IMR-90 (cell line): ENCODE results near the gene MT1G. TPM values are rescaled to one million over a fixed set of nuclear protein-coding genes. Genes with fewer than 3 reads are reported as not detected.
"Not testable (repeated sequence)": the region's sequence is repeated elsewhere in the genome, so short reads cannot be mapped to it uniquely, and the experiment has no call there.

Experiments
- ATAC-seq: fragments of 200-7000 bp; cut with Tn5 transposase; 2 replicates; pipeline ENCODE4 v1.9.1; 2020; ENCODE audit warnings: low read depth, mild to moderate bottlenecking, moderate library complexity
- BruUV-seq: library from RNA; stranded (reverse); fragments of 400-500 nt; replicated peaks from 2 replicates; lab custom pipeline; 2021; lab: Mats Ljungman, UMichigan
- CTCF ChIA-PET: fragments of 300-600 bp; formaldehyde crosslinking; extraction: SDS; loops from one replicate; lab custom pipeline; 2021; ENCODE audit warnings: antibody characterized with exemption; lab: Yijun Ruan, JAX
- POLR2A ChIA-PET: fragments of 300-600 bp; sonication (Branson Sonifier 250); formaldehyde crosslinking; loops from one replicate; lab custom pipeline; 2022; ENCODE audit warnings: antibody characterized with exemption; ENCODE audit not compliant: unreplicated experiment; lab: Charles Lee
- DNase-seq: peaks from one replicate; pipeline ENCODE4 v3.0.0; 2013
- H2AFZ ChIP-seq: replicated peaks from 2 replicates; pipeline ENCODE3; 2013; ENCODE audit warnings: low read length, mild to moderate bottlenecking; ENCODE audit not compliant: poor library complexity
- H2AK5ac ChIP-seq: 2 replicates; pipeline ENCODE4 v1.6.1; 2013; ENCODE audit warnings: low read depth, low read length, inconsistent platforms
- H2AK9ac ChIP-seq: replicated peaks from 2 replicates; pipeline ENCODE3; 2013; ENCODE audit warnings: mild to moderate bottlenecking, low read depth, low read length, moderate library complexity; ENCODE audit not compliant: poor library complexity
- H2BK120ac ChIP-seq: 2 replicates; pipeline ENCODE4 v1.6.1; 2013; ENCODE audit warnings: low read depth, low read length, inconsistent platforms
- H2BK15ac ChIP-seq: 3 replicates; pipeline ENCODE4 v1.6.1; 2013; ENCODE audit warnings: low read depth, low read length, inconsistent platforms
- H2BK20ac ChIP-seq: 2 replicates; pipeline ENCODE4 v1.6.1; 2013; ENCODE audit warnings: low read depth, mild to moderate bottlenecking, inconsistent platforms, low read length, moderate library complexity
- H2BK5ac ChIP-seq: 2 replicates; pipeline ENCODE4 v1.6.1; 2013; ENCODE audit warnings: mild to moderate bottlenecking, low read depth, low read length, inconsistent platforms; ENCODE audit not compliant: poor library complexity, severe bottlenecking
- H3K14ac ChIP-seq: replicated peaks from 2 replicates; pipeline ENCODE4 v1.6.1; 2013; ENCODE audit warnings: low read depth, low read length, inconsistent platforms
- H3K18ac ChIP-seq: 2 replicates; pipeline ENCODE4 v1.6.1; 2013; ENCODE audit warnings: low read depth, low read length, control low read depth
- H3K23ac ChIP-seq: 2 replicates; pipeline ENCODE4 v1.6.1; 2013; ENCODE audit warnings: low read depth, low read length, inconsistent platforms
- H3K27ac ChIP-seq: 2 replicates; pipeline ENCODE4 v1.5.1; 2013; ENCODE audit warnings: mild to moderate bottlenecking, control low read depth, low read length; ENCODE audit not compliant: insufficient read depth
- H3K27me3 ChIP-seq: 2 replicates; pipeline ENCODE4 v1.6.1; 2013; ENCODE audit warnings: low read length; ENCODE audit not compliant: control insufficient read depth, insufficient read depth
- H3K36me3 ChIP-seq: 2 replicates; pipeline ENCODE4 v1.6.1; 2013; ENCODE audit warnings: low read length, mixed read lengths; ENCODE audit not compliant: control insufficient read depth, insufficient read depth
- H3K4ac ChIP-seq: 2 replicates; pipeline ENCODE4 v1.6.1; 2013; ENCODE audit warnings: low read depth, low read length, inconsistent platforms
- H3K4me1 ChIP-seq: 2 replicates; pipeline ENCODE4 v1.6.1; 2013; ENCODE audit warnings: low read length, mixed read lengths; ENCODE audit not compliant: control insufficient read depth, insufficient read depth
- H3K4me2 ChIP-seq: 2 replicates; pipeline ENCODE4 v1.6.1; 2013; ENCODE audit warnings: low read depth, mild to moderate bottlenecking, control low read depth, low read length, moderate library complexity
- H3K4me3 ChIP-seq: 2 replicates; pipeline ENCODE4 v1.5.1; 2013; ENCODE audit warnings: low read depth, mild to moderate bottlenecking, control low read depth, low read length, moderate library complexity; ENCODE audit not compliant: insufficient read depth
- H3K56ac ChIP-seq: 2 replicates; pipeline ENCODE4 v1.6.1; 2013; ENCODE audit warnings: low read length, inconsistent platforms; ENCODE audit not compliant: insufficient read depth; ENCODE audit errors: extremely low read depth
- H3K79me1 ChIP-seq, 2 experiments: 2 replicates each; pipeline ENCODE4 v1.6.1; 2013; ENCODE audit warnings: low read length in 2 of 2, inconsistent platforms in 1 of 2, low read depth in 1 of 2
- H3K9ac ChIP-seq: 2 replicates; pipeline ENCODE4 v1.6.1; 2013; ENCODE audit warnings: low read depth, low read length, control low read depth
- H3K9me1 ChIP-seq: 2 replicates; pipeline ENCODE4 v1.6.1; 2013; ENCODE audit warnings: low read length, inconsistent platforms; ENCODE audit not compliant: insufficient read depth
- H3K9me3 ChIP-seq: 2 replicates; pipeline ENCODE4 v1.6.1; 2013; ENCODE audit warnings: low read length; ENCODE audit not compliant: control insufficient read depth, insufficient read depth
- H4K20me1 ChIP-seq: 2 replicates; pipeline ENCODE4 v1.6.1; 2013; ENCODE audit warnings: low read length, inconsistent platforms; ENCODE audit not compliant: insufficient read depth
- H4K5ac ChIP-seq: 2 replicates; pipeline ENCODE4 v1.6.1; 2013; ENCODE audit warnings: mild to moderate bottlenecking, low read depth, low read length, control low read depth
- H4K8ac ChIP-seq, 2 experiments: 2 replicates each; pipeline ENCODE4 v1.6.1; 2013; ENCODE audit warnings: low read depth in 2 of 2, low read length in 2 of 2, control low read depth in 1 of 2, inconsistent platforms in 1 of 2
- H4K91ac ChIP-seq: 2 replicates; pipeline ENCODE4 v1.6.1; 2013; ENCODE audit warnings: low read depth, low read length, inconsistent platforms; ENCODE audit not compliant: insufficient read depth
- WGBS, 2 experiments: methylation state at CpG; one replicate each; pipeline versions ENCODE4 v1.1.5 to v1.1.7; 2013; ENCODE audit warnings: missing lambda C conversion rate in 2 of 2; ENCODE audit not compliant: insufficient read length in 1 of 2; ENCODE audit errors: extremely low coverage in 2 of 2; 5-methylcytosine and 5-hydroxymethylcytosine counted together
- dilution Hi-C: fragments of 300-500 bp; cut with HindIII; formaldehyde crosslinking; loops from one replicate; pipeline ENCODE4 v1.14.3; 2018; ENCODE audit warnings: low sequenced_read_pairs; ENCODE audit not compliant: unreplicated experiment
- in situ Hi-C: fragments of 300-500 bp; cut with MboI; formaldehyde crosslinking; loops from 3 replicates; pipeline ENCODE4 v1.14.3; 2019; ENCODE audit warnings: low sequenced_read_pairs, inconsistent platforms, mixed read lengths
- intact Hi-C: fragments of 100-400 bp; cut with micrococcal nuclease; formaldehyde crosslinking; loops from 2 replicates; pipeline ENCODE4 v1.10.0; 2022
- polyA plus RNA-seq, 3 experiments: library from polyadenylated mRNA; depleted of rRNA; stranded (reverse); fragments of >200 nt; gene quantifications; 2 replicates each; pipeline ENCODE4 v1.2.3, GENCODE V29; 2012; ENCODE audit warnings: low replicate concordance in 1 of 3
- total RNA-seq: library from RNA; depleted of rRNA; stranded (reverse); fragments of >200 nt; gene quantifications from 2 replicates; pipeline ENCODE4 v1.2.3, GENCODE V29; 2012

The MT1G gene
- total and polyA plus RNA-seq, 2 of the 4 experiments (the other 2 are of a cell fraction), result 0.48 TPM; not detected in 1

DNA sequence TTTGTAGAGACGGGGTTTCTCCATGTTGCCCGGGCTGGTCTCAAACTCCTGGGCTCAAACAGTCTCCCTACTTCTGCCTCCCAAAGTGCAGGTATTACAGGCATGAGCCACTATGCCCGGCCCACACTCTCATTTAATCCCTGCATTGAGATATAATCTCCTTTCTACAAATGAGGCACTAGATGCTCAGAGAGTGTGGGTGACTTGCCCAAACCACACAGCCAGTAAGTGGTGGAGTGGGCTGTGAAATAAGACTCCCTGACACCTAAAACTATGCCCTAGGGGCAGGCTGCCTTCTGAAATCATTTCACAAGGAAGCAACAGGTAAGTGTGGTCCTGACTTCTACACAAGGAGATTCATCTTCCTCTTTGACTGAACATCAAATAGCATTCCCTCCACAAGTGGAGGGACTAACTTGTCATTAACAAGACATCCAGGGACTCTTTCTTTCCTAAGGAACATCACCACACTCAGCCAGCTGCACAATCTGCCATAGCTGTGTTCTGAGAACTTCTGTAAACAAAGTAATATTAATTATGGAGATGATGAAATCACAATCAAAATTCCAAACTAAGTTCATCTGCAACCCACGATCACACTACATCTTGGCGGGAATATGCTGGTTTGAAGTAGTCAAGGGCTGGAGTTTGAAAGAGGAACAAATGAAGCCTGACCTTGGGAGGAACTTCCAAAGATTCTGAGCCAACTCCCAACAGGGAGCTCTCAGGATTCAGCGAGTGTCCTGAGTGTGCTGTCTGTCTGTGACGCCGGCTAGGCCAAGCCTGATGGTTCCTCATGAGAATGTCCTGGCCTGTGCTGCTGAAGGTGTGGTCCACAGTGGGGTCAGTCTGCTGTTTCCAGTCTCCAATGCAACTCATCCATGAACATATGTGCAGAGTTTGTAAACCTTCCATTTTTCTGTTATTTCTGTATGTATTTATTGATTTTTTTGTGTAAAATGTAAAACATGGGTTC, 2.3 kb downstream of the MT1G start:
- H3K18ac ChIP-seq, DNase-seq, dilution Hi-C loops, H3K23ac ChIP-seq, intact Hi-C loops, H4K5ac ChIP-seq, H3K27ac ChIP-seq, H3K4me1 ChIP-seq, H3K4ac ChIP-seq, H2BK20ac ChIP-seq, BruUV-seq, H3K4me3 ChIP-seq, H2BK120ac ChIP-seq, H2AFZ ChIP-seq, H3K9ac ChIP-seq, POLR2A ChIA-PET, H3K56ac ChIP-seq, H3K79me1 ChIP-seq, H4K8ac ChIP-seq, H3K9me3 ChIP-seq, H4K20me1 ChIP-seq, CTCF ChIA-PET, H2BK5ac ChIP-seq, H3K14ac ChIP-seq, H2AK9ac ChIP-seq, in situ Hi-C loops, H2BK15ac ChIP-seq, H3K36me3 ChIP-seq, H2AK5ac ChIP-seq, H4K91ac ChIP-seq, ATAC-seq, H3K4me2 ChIP-seq, H3K9me1 ChIP-seq: not testable (repeated sequence)
- no CpG with 5 or more reads among the region's 8 CpGs for WGBS, 2 experiments
- peaks cover 93% of the 10 kb centered on the region for H3K27me3 ChIP-seq
